IMR-90 (cell line): ENCODE results near the gene NECTIN2. TPM values are rescaled to one million over a fixed set of nuclear protein-coding genes. Genes with fewer than 3 reads are reported as not detected.

Source experiments
- ATAC-seq: fragments of 200-7000 bp; cut with Tn5 transposase; 2 replicates; pipeline ENCODE4 v1.9.1; 2020; ENCODE audit warnings: low read depth, mild to moderate bottlenecking, moderate library complexity
- BruUV-seq: library from RNA; stranded (reverse); fragments of 400-500 nt; replicated peaks from 2 replicates; lab custom pipeline; 2021; lab: Mats Ljungman, UMichigan
- CTCF ChIA-PET: fragments of 300-600 bp; formaldehyde crosslinking; extraction: SDS; loops from one replicate; lab custom pipeline; 2021; ENCODE audit warnings: antibody characterized with exemption; lab: Yijun Ruan, JAX
- POLR2A ChIA-PET: fragments of 300-600 bp; sonication (Branson Sonifier 250); formaldehyde crosslinking; loops from one replicate; lab custom pipeline; 2022; ENCODE audit warnings: antibody characterized with exemption; ENCODE audit not compliant: unreplicated experiment; lab: Charles Lee
- DNase-seq: peaks from one replicate; pipeline ENCODE4 v3.0.0; 2013
- H2AFZ ChIP-seq: replicated peaks from 2 replicates; pipeline ENCODE3; 2013; ENCODE audit warnings: low read length, mild to moderate bottlenecking; ENCODE audit not compliant: poor library complexity
- H2AK5ac ChIP-seq: 2 replicates; pipeline ENCODE4 v1.6.1; 2013; ENCODE audit warnings: low read depth, low read length, inconsistent platforms
- H2AK9ac ChIP-seq: replicated peaks from 2 replicates; pipeline ENCODE3; 2013; ENCODE audit warnings: mild to moderate bottlenecking, low read depth, low read length, moderate library complexity; ENCODE audit not compliant: poor library complexity
- H2BK120ac ChIP-seq: 2 replicates; pipeline ENCODE4 v1.6.1; 2013; ENCODE audit warnings: low read depth, low read length, inconsistent platforms
- H2BK15ac ChIP-seq: 3 replicates; pipeline ENCODE4 v1.6.1; 2013; ENCODE audit warnings: low read depth, low read length, inconsistent platforms
- H2BK20ac ChIP-seq: 2 replicates; pipeline ENCODE4 v1.6.1; 2013; ENCODE audit warnings: low read depth, mild to moderate bottlenecking, inconsistent platforms, low read length, moderate library complexity
- H2BK5ac ChIP-seq: 2 replicates; pipeline ENCODE4 v1.6.1; 2013; ENCODE audit warnings: mild to moderate bottlenecking, low read depth, low read length, inconsistent platforms; ENCODE audit not compliant: poor library complexity, severe bottlenecking
- H3K14ac ChIP-seq: replicated peaks from 2 replicates; pipeline ENCODE4 v1.6.1; 2013; ENCODE audit warnings: low read depth, low read length, inconsistent platforms
- H3K18ac ChIP-seq: 2 replicates; pipeline ENCODE4 v1.6.1; 2013; ENCODE audit warnings: low read depth, low read length, control low read depth
- H3K23ac ChIP-seq: 2 replicates; pipeline ENCODE4 v1.6.1; 2013; ENCODE audit warnings: low read depth, low read length, inconsistent platforms
- H3K27ac ChIP-seq: 2 replicates; pipeline ENCODE4 v1.5.1; 2013; ENCODE audit warnings: mild to moderate bottlenecking, control low read depth, low read length; ENCODE audit not compliant: insufficient read depth
- H3K27me3 ChIP-seq: 2 replicates; pipeline ENCODE4 v1.6.1; 2013; ENCODE audit warnings: low read length; ENCODE audit not compliant: control insufficient read depth, insufficient read depth
- H3K36me3 ChIP-seq: 2 replicates; pipeline ENCODE4 v1.6.1; 2013; ENCODE audit warnings: low read length, mixed read lengths; ENCODE audit not compliant: control insufficient read depth, insufficient read depth
- H3K4ac ChIP-seq: 2 replicates; pipeline ENCODE4 v1.6.1; 2013; ENCODE audit warnings: low read depth, low read length, inconsistent platforms
- H3K4me1 ChIP-seq: 2 replicates; pipeline ENCODE4 v1.6.1; 2013; ENCODE audit warnings: low read length, mixed read lengths; ENCODE audit not compliant: control insufficient read depth, insufficient read depth
- H3K4me2 ChIP-seq: 2 replicates; pipeline ENCODE4 v1.6.1; 2013; ENCODE audit warnings: low read depth, mild to moderate bottlenecking, control low read depth, low read length, moderate library complexity
- H3K4me3 ChIP-seq: 2 replicates; pipeline ENCODE4 v1.5.1; 2013; ENCODE audit warnings: low read depth, mild to moderate bottlenecking, control low read depth, low read length, moderate library complexity; ENCODE audit not compliant: insufficient read depth
- H3K56ac ChIP-seq: 2 replicates; pipeline ENCODE4 v1.6.1; 2013; ENCODE audit warnings: low read length, inconsistent platforms; ENCODE audit not compliant: insufficient read depth; ENCODE audit errors: extremely low read depth
- H3K79me1 ChIP-seq, 2 experiments: 2 replicates each; pipeline ENCODE4 v1.6.1; 2013; ENCODE audit warnings: low read length in 2 of 2, inconsistent platforms in 1 of 2, low read depth in 1 of 2
- H3K9ac ChIP-seq: 2 replicates; pipeline ENCODE4 v1.6.1; 2013; ENCODE audit warnings: low read depth, low read length, control low read depth
- H3K9me1 ChIP-seq: 2 replicates; pipeline ENCODE4 v1.6.1; 2013; ENCODE audit warnings: low read length, inconsistent platforms; ENCODE audit not compliant: insufficient read depth
- H3K9me3 ChIP-seq: 2 replicates; pipeline ENCODE4 v1.6.1; 2013; ENCODE audit warnings: low read length; ENCODE audit not compliant: control insufficient read depth, insufficient read depth
- H4K20me1 ChIP-seq: 2 replicates; pipeline ENCODE4 v1.6.1; 2013; ENCODE audit warnings: low read length, inconsistent platforms; ENCODE audit not compliant: insufficient read depth
- H4K5ac ChIP-seq: 2 replicates; pipeline ENCODE4 v1.6.1; 2013; ENCODE audit warnings: mild to moderate bottlenecking, low read depth, low read length, control low read depth
- H4K8ac ChIP-seq, 2 experiments: 2 replicates each; pipeline ENCODE4 v1.6.1; 2013; ENCODE audit warnings: low read depth in 2 of 2, low read length in 2 of 2, control low read depth in 1 of 2, inconsistent platforms in 1 of 2
- H4K91ac ChIP-seq: 2 replicates; pipeline ENCODE4 v1.6.1; 2013; ENCODE audit warnings: low read depth, low read length, inconsistent platforms; ENCODE audit not compliant: insufficient read depth
- BHLHE40 ChIP-seq: fragments of 150-350 bp; IDR thresholded peaks from 2 replicates; pipeline ENCODE4 v1.6.1; 2016; ENCODE audit warnings: mild to moderate bottlenecking, low read depth, low read length
- CTCF ChIP-seq: conservative IDR thresholded peaks from 2 replicates; pipeline ENCODE4 v1.5.1; 2012; ENCODE audit warnings: mild to moderate bottlenecking, low read depth, low read length, improper control_type of control experiment
- ELK1 ChIP-seq: fragments of 150-350 bp; IDR thresholded peaks from 2 replicates; pipeline ENCODE4 v1.6.1; 2016; ENCODE audit warnings: low read depth, mild to moderate bottlenecking, low read length, moderate library complexity, borderline replicate concordance
- FOS ChIP-seq: fragments of 150-350 bp; IDR thresholded peaks from 2 replicates; pipeline ENCODE4 v1.6.1; 2016; ENCODE audit warnings: low read depth, low read length
- MAFK ChIP-seq: IDR thresholded peaks from 2 replicates; pipeline ENCODE4 v1.6.1; 2012; ENCODE audit warnings: low read depth, low read length, improper control_type of control experiment
- MAZ ChIP-seq: IDR thresholded peaks from 2 replicates; pipeline ENCODE4 v1.6.1; 2012; ENCODE audit warnings: low read depth, mild to moderate bottlenecking, low read length, improper control_type of control experiment, moderate library complexity, borderline replicate concordance
- MXI1 ChIP-seq: IDR thresholded peaks from 2 replicates; pipeline ENCODE4 v1.6.1; 2012; ENCODE audit warnings: low read depth, mild to moderate bottlenecking, low read length, moderate library complexity, borderline replicate concordance
- NFE2L2 ChIP-seq: fragments of 150-350 bp; IDR thresholded peaks from 2 replicates; pipeline ENCODE4 v1.6.1; 2016; ENCODE audit warnings: low read depth, mild to moderate bottlenecking, low read length
- POLR2A ChIP-seq: IDR thresholded peaks from 2 replicates; pipeline ENCODE4 v1.6.1; 2012; ENCODE audit warnings: mild to moderate bottlenecking, low read depth, low read length
- RAD21 ChIP-seq: IDR thresholded peaks from 2 replicates; pipeline ENCODE4 v1.6.1; 2012; ENCODE audit warnings: low read length, improper control_type of control experiment
- RCOR1 ChIP-seq: IDR thresholded peaks from 2 replicates; pipeline ENCODE4 v1.6.1; 2012; ENCODE audit warnings: mild to moderate bottlenecking, low read length, improper control_type of control experiment; ENCODE audit not compliant: insufficient replicate concordance
- RFX5 ChIP-seq: IDR thresholded peaks from 2 replicates; pipeline ENCODE4 v1.8.0; 2012; ENCODE audit warnings: low read depth, mild to moderate bottlenecking, low read length, moderate library complexity
- SMC3 ChIP-seq: fragments of 150-350 bp; IDR thresholded peaks from 2 replicates; pipeline ENCODE4 v1.6.1; 2016; ENCODE audit warnings: low read depth, mild to moderate bottlenecking, antibody characterized with exemption, low read length, moderate library complexity
- WGBS, 2 experiments: methylation state at CpG; one replicate each; pipeline versions ENCODE4 v1.1.5 to v1.1.7; 2013; ENCODE audit warnings: missing lambda C conversion rate in 2 of 2; ENCODE audit not compliant: insufficient read length in 1 of 2; ENCODE audit errors: extremely low coverage in 2 of 2; 5-methylcytosine and 5-hydroxymethylcytosine counted together
- dilution Hi-C: fragments of 300-500 bp; cut with HindIII; formaldehyde crosslinking; loops from one replicate; pipeline ENCODE4 v1.14.3; 2018; ENCODE audit warnings: low sequenced_read_pairs; ENCODE audit not compliant: unreplicated experiment
- in situ Hi-C: fragments of 300-500 bp; cut with MboI; formaldehyde crosslinking; loops from 3 replicates; pipeline ENCODE4 v1.14.3; 2019; ENCODE audit warnings: low sequenced_read_pairs, inconsistent platforms, mixed read lengths
- intact Hi-C: fragments of 100-400 bp; cut with micrococcal nuclease; formaldehyde crosslinking; loops from 2 replicates; pipeline ENCODE4 v1.10.0; 2022
- polyA plus RNA-seq, 3 experiments: library from polyadenylated mRNA; depleted of rRNA; stranded (reverse); fragments of >200 nt; gene quantifications; 2 replicates each; pipeline ENCODE4 v1.2.3, GENCODE V29; 2012; ENCODE audit warnings: low replicate concordance in 1 of 3
- total RNA-seq: library from RNA; depleted of rRNA; stranded (reverse); fragments of >200 nt; gene quantifications from 2 replicates; pipeline ENCODE4 v1.2.3, GENCODE V29; 2012
- TF ChIP-seq, protein P1 (sequence below): fragments of 150-350 bp; IDR thresholded peaks from 2 replicates; pipeline ENCODE4 v1.6.1; 2017; ENCODE audit warnings: mild to moderate bottlenecking, antibody characterized with exemption, low read length, low read depth

NECTIN2 gene
- total and polyA plus RNA-seq, 2 of the 4 experiments (the other 2 are of a cell fraction): 77.8 to 170 TPM

DNA sequence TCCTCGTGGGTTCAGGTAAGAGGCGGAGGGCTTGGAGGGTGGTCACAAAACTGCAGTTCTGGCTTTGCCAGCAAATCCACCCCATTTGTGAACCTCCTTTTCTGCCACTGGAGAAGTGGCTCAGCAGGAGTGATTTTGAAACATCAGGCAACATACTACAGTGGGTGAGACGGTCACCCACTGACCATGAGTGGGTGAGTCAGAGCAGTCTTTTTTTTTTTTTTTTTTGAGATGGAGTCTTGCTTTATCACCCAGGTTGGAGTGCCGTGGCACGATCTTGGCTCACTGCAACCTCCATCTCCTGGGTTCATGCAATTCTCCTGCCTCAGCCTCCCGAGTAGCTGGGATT is 47.9 kb downstream of the NECTIN2 start:
- H3K36me3 ChIP-seq: peaks cover 41% of the 10 kb centered on the region
- no peak for DNase-seq

More for the DNA sequence above, 47.9 kb downstream of the NECTIN2 start:
- Histone ChIP-seq H2BK120ac (no peak overlapping the region), H4K8ac (no peak overlapping the region), H3K4me1 (peaks cover 4% of the 10 kb centered on the region), H4K91ac (no peak overlapping the region), H2AFZ (no peak overlapping the region), H3K14ac (no peak overlapping the region), H3K4ac (no peak overlapping the region), H3K79me1 (peaks cover 20 to 43% of the 10 kb centered on the region in 2 experiments), H3K9me3 (no peaks in the 10 kb centered on the region), H4K20me1 (peaks cover 10% of the 10 kb centered on the region), H2AK5ac (no peak overlapping the region), H3K4me2 (no peak overlapping the region), H2BK20ac (no peak overlapping the region), H3K9me1 (peaks cover 7% of the 10 kb centered on the region), H3K18ac (no peak overlapping the region), H2AK9ac (no peak overlapping the region), H3K4me3 (no peak overlapping the region), H3K56ac (no peak overlapping the region), H3K27me3 (no peaks in the 10 kb centered on the region), H2BK5ac (no peak overlapping the region), H3K23ac (no peak overlapping the region), H4K5ac (no peak overlapping the region), H2BK15ac (no peak overlapping the region), H3K27ac (no peak overlapping the region), H3K9ac (no peak overlapping the region)
- POLR2A ChIA-PET: no interaction called here
- BruUV-seq: no TSS peak
- in situ Hi-C loops: no loop called here
- no peak for ATAC-seq
- WGBS, 2 experiments: no CpG with 5 or more reads among the region's 6 CpGs
- dilution Hi-C loops: no loop called here
- intact Hi-C loops: no loop called here
- TF ChIP-seq MAFK (no peak), MAZ (no peak), CTCF (no peak), MXI1 (no peak), ELK1 (no peak), RAD21 (no peak), FOS (no peak), POLR2A (no peak), BHLHE40 (no peak), RCOR1 (no peak), RFX5 (no peak), NFE2L2 (no peak), SMC3 (no peak)
- TF ChIP-seq, protein P1, sequence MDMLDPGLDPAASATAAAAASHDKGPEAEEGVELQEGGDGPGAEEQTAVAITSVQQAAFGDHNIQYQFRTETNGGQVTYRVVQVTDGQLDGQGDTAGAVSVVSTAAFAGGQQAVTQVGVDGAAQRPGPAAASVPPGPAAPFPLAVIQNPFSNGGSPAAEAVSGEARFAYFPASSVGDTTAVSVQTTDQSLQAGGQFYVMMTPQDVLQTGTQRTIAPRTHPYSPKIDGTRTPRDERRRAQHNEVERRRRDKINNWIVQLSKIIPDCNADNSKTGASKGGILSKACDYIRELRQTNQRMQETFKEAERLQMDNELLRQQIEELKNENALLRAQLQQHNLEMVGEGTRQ: no peak
- CTCF ChIA-PET: no interaction called here
